Frontal cortex (tissue), 4 donors: ENCODE results near the gene IFT81. TPM values are rescaled to one million over a fixed set of nuclear protein-coding genes. Genes with fewer than 3 reads are reported as not detected.

Experiments
- DNase-seq, 2 donors: peaks; one replicate each; pipeline ENCODE4 v3.0.0; 2012; ENCODE audit warnings: low spot score in 2 of 2
- FAIRE-seq: peaks from 2 replicates; lab custom pipeline; 2012; peaks lifted over from hg19 to GRCh38; lab: Jason Lieb, UNC
- total RNA-seq: library from RNA; depleted of rRNA; stranded (reverse); fragments of >200 nt; gene quantifications from one replicate; pipeline ENCODE4 v1.2.3, GENCODE V29; 2014
- donor health status: control.
- donor health status: control.
- donor health status: control.

Gene IFT81
- total RNA-seq, 1 donor from 2014 or later: 118 TPM

- FAIRE-seq (no peak), DNase-seq (no peak)
These were observed 138.6 kb downstream of the IFT81 start for GRCh38 chr12:110262442-110263388.

- FAIRE-seq (no peak), DNase-seq (no peak)
These were observed 142.3 kb downstream of the IFT81 start for GRCh38 chr12:110266381-110266960.

- no peak for DNase-seq
- no peak for FAIRE-seq
These were observed 142.9 kb downstream of the IFT81 start for GRCh38 chr12:110266980-110267620.

Other genes starting within 250 kb of the IFT81 start
- 16.3 TPM for gene GLTP, start 243.8 kb upstream of the IFT81 start, total RNA-seq
- 5.3 TPM for gene TCHP, start 224.1 kb upstream of the IFT81 start, total RNA-seq
- gene GIT2, start 128.0 kb upstream of the IFT81 start, total RNA-seq: 20.4 TPM
- 24.9 TPM for gene ANKRD13A, start 124.9 kb upstream of the IFT81 start, total RNA-seq
- 113 TPM for gene C12orf76, start 75.8 kb upstream of the IFT81 start, total RNA-seq
- gene ATP2A2, start 156.9 kb downstream of the IFT81 start, total RNA-seq: 149 TPM